Neural progenitor cell (in vitro differentiated cells): Measurements from ENCODE around the gene LASP1. TPM values are rescaled to one million over a fixed set of nuclear protein-coding genes. Genes with fewer than 3 reads are reported as not detected.

Experiments used
- DNase-seq: peaks from one replicate; pipeline ENCODE4 v3.0.0-alpha.2; 2016; ENCODE audit warnings: low spot score
- H2AFZ ChIP-seq: fragments of 200-600 bp; sonication (generic); replicated peaks from 2 replicates; pipeline ENCODE4 v1.6.1; 2016; ENCODE audit warnings: antibody characterized with exemption
- H3F3A ChIP-seq: fragments of 200-600 bp; sonication (generic); 2 replicates; pipeline ENCODE4 v1.6.1; 2016; ENCODE audit warnings: antibody characterized with exemption, low read depth
- H3K27ac ChIP-seq: fragments of 200-600 bp; sonication (generic); 2 replicates; pipeline ENCODE4 v1.5.1; 2016; ENCODE audit warnings: mild to moderate bottlenecking
- H3K27me3 ChIP-seq: fragments of 200-600 bp; sonication (generic); 2 replicates; pipeline ENCODE4 v1.6.1; 2016; ENCODE audit warnings: mild to moderate bottlenecking, moderate library complexity
- H3K36me3 ChIP-seq: fragments of 200-600 bp; sonication (generic); 2 replicates; pipeline ENCODE4 v1.5.1; 2016
- H3K4me1 ChIP-seq: fragments of 200-600 bp; sonication (generic); 2 replicates; pipeline ENCODE4 v1.6.1; 2016; ENCODE audit warnings: mixed run types
- H3K4me2 ChIP-seq: fragments of 200-600 bp; sonication (generic); 2 replicates; pipeline ENCODE4 v1.6.1; 2016
- H3K4me3 ChIP-seq: fragments of 200-600 bp; sonication (generic); 2 replicates; pipeline ENCODE4 v1.5.1; 2016
- H3K79me2 ChIP-seq: fragments of 200-600 bp; sonication (generic); 2 replicates; pipeline ENCODE4 v1.6.1; 2016; ENCODE audit warnings: low read depth
- H3K9ac ChIP-seq: fragments of 200-600 bp; sonication (generic); 2 replicates; pipeline ENCODE4 v1.6.1; 2016
- H3K9me3 ChIP-seq: fragments of 200-600 bp; sonication (generic); 2 replicates; pipeline ENCODE4 v1.5.1; 2016; ENCODE audit warnings: low read depth
- H4K20me1 ChIP-seq: fragments of 200-600 bp; sonication (generic); 2 replicates; pipeline ENCODE4 v1.6.1; 2016; ENCODE audit warnings: low read depth
- H3K27ac Mint-ChIP-seq: 3 replicates; pipeline ENCODE4 v1.8.0; 2021; ENCODE audit warnings: mixed read lengths
- H3K27me3 Mint-ChIP-seq: 2 replicates; pipeline ENCODE4 v1.8.0; 2022; ENCODE audit warnings: low read depth, mild to moderate bottlenecking, inconsistent platforms, moderate library complexity, mixed read lengths; ENCODE audit not compliant: insufficient read depth
- H3K36me3 Mint-ChIP-seq: 3 replicates; pipeline ENCODE4 v1.8.0; 2021; ENCODE audit warnings: mixed read lengths
- H3K4me1 Mint-ChIP-seq: 3 replicates; pipeline ENCODE4 v1.8.0; 2021; ENCODE audit warnings: mixed read lengths
- H3K4me3 Mint-ChIP-seq: 3 replicates; pipeline ENCODE4 v1.8.0; 2021; ENCODE audit warnings: mild to moderate bottlenecking, moderate library complexity, mixed read lengths
- H3K9me3 Mint-ChIP-seq: 3 replicates; pipeline ENCODE4 v1.8.0; 2020; ENCODE audit warnings: mixed read lengths
- EZH2 ChIP-seq: fragments of 200-600 bp; sonication (generic); IDR thresholded peaks from 2 replicates; pipeline ENCODE4 v1.6.1; 2017; ENCODE audit warnings: antibody characterized with exemption, mild to moderate bottlenecking, moderate library complexity
- EZH2phosphoT487 ChIP-seq: fragments of 200-600 bp; sonication (generic); IDR thresholded peaks from 2 replicates; pipeline ENCODE4 v1.6.1; 2017; ENCODE audit warnings: antibody characterized with exemption
- total RNA-seq: library from RNA; depleted of rRNA; stranded (reverse); fragments of >200 nt; gene quantifications from 2 replicates; pipeline ENCODE4 v1.2.3, GENCODE V29; 2015; ENCODE audit warnings: low replicate concordance
- TF ChIP-seq, protein P1 (sequence below): fragments of 200-600 bp; sonication (generic); IDR thresholded peaks from 2 replicates; pipeline ENCODE4 v1.5.1; 2017; ENCODE audit warnings: antibody characterized with exemption, mild to moderate bottlenecking

Gene LASP1
- total RNA-seq, 1 donor from 2014 or later: 45.2 TPM

DNA sequence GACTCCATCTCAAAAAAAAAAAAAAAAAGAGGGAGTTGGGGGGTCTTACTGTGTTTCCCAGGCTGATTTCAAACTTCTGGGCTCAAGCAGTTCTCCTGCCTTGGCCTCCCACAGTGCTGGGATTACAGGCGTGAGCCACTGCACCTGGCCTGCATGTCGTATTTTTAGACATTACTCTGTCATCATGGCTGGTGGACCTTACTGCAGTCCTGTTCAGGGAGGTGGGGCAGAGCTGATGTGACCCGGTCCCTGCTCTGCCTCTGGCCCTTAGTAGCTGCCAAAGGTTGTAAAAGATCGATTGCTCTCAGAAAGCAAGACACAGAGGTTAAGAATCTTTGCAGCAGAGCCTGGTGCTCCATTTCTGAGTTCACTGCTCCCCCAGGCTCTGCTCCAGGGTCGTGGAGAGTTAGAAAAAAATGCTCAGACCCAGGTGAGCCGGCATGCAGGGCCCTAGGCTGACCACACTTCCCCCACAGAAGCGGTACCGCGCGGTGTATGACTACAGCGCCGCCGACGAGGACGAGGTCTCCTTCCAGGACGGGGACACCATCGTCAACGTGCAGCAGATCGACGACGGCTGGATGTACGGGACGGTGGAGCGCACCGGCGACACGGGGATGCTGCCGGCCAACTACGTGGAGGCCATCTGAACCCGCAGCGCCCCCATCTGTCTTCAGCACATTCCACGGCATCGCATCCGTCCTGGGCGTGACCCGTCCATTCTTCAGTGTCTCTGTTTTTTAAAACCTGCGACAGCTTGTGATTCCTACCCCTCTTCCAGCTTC, 48.5 kb downstream of the LASP1 start:
- peaks cover 22% of the 10 kb centered on the region for H3K36me3 Mint-ChIP-seq
- no peak overlapping the region for H3K27ac ChIP-seq
- peak; percentile 65 for DNase-seq

GRCh38 chr17:38918916-38919315, 49.1 kb downstream of the LASP1 start:
- Histone ChIP-seq H3K27ac (no peak overlapping the region), H3K27me3 (no peaks in the 10 kb centered on the region), H3K4me2 (no peak overlapping the region), H2AFZ (no peak overlapping the region), H3K9me3 (no peaks in the 10 kb centered on the region), H3K4me1 (peaks cover 17% of the 10 kb centered on the region), H3K9ac (no peak overlapping the region), H3F3A (peaks cover 28% of the 10 kb centered on the region), H3K79me2 (no peaks in the 10 kb centered on the region), H3K36me3 (no peaks in the 10 kb centered on the region), H3K4me3 (no peak overlapping the region), H4K20me1 (no peaks in the 10 kb centered on the region)
- peaks cover 22% of the 10 kb centered on the region for H3K36me3 Mint-ChIP-seq
- H3K4me3 Mint-ChIP-seq: no peak overlapping the region
- H3K27me3 Mint-ChIP-seq: peaks cover 8% of the 10 kb centered on the region
- H3K27ac Mint-ChIP-seq: no peak overlapping the region
- no peak for DNase-seq
- peaks cover 30% of the 10 kb centered on the region for H3K4me1 Mint-ChIP-seq
- H3K9me3 Mint-ChIP-seq: no peaks in the 10 kb centered on the region
- TF ChIP-seq, protein P1, sequence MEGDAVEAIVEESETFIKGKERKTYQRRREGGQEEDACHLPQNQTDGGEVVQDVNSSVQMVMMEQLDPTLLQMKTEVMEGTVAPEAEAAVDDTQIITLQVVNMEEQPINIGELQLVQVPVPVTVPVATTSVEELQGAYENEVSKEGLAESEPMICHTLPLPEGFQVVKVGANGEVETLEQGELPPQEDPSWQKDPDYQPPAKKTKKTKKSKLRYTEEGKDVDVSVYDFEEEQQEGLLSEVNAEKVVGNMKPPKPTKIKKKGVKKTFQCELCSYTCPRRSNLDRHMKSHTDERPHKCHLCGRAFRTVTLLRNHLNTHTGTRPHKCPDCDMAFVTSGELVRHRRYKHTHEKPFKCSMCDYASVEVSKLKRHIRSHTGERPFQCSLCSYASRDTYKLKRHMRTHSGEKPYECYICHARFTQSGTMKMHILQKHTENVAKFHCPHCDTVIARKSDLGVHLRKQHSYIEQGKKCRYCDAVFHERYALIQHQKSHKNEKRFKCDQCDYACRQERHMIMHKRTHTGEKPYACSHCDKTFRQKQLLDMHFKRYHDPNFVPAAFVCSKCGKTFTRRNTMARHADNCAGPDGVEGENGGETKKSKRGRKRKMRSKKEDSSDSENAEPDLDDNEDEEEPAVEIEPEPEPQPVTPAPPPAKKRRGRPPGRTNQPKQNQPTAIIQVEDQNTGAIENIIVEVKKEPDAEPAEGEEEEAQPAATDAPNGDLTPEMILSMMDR: no peak
- TF ChIP-seq EZH2phosphoT487: no peak
- TF ChIP-seq EZH2: no peak

More for the DNA sequence above, 48.5 kb downstream of the LASP1 start:
- no peak overlapping the region for H3K9ac ChIP-seq
- no peaks in the 10 kb centered on the region for H3K27me3 ChIP-seq
- TF ChIP-seq, protein P1: peak; percentile 49
- TF ChIP-seq EZH2: no peak
- TF ChIP-seq EZH2phosphoT487: no peak
- Mint-ChIP-seq H3K4me3 (no peak overlapping the region), H3K9me3 (no peaks in the 10 kb centered on the region), H3K4me1 (peaks cover 30% of the 10 kb centered on the region), H3K27me3 (peaks cover 8% of the 10 kb centered on the region), H3K27ac (no peak overlapping the region)
- no peaks in the 10 kb centered on the region for H3K9me3 ChIP-seq
- H3K36me3 ChIP-seq: no peaks in the 10 kb centered on the region
- no peak overlapping the region for H2AFZ ChIP-seq
- peaks cover 22% of the 10 kb centered on the region for H3F3A ChIP-seq
- no peaks in the 10 kb centered on the region for H3K79me2 ChIP-seq
- no peak overlapping the region for H3K4me2 ChIP-seq
- H3K4me3 ChIP-seq: no peak overlapping the region
- H3K4me1 ChIP-seq: peaks cover 15% of the 10 kb centered on the region
- no peaks in the 10 kb centered on the region for H4K20me1 ChIP-seq

DNA sequence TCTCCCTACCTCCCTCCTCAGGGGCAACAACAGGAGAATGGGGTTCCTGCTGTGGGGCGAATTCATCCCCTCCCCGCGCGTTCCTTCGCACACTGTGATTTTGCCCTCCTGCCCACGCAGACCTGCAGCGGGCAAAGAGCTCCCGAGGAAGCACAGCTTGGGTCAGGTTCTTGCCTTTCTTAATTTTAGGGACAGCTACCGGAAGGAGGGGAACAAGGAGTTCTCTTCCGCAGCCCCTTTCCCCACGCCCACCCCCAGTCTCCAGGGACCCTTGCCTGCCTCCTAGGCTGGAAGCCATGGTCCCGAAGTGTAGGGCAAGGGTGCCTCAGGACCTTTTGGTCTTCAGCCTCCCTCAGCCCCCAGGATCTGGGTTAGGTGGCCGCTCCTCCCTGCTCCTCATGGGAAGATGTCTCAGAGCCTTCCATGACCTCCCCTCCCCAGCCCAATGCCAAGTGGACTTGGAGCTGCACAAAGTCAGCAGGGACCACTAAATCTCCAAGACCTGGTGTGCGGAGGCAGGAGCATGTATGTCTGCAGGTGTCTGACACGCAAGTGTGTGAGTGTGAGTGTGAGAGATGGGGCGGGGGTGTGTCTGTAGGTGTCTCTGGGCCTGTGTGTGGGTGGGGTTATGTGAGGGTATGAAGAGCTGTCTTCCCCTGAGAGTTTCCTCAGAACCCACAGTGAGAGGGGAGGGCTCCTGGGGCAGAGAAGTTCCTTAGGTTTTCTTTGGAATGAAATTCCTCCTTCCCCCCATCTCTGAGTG, 49.6 kb downstream of the LASP1 start:
- DNase-seq: no peak
- Histone ChIP-seq H2AFZ (no peak overlapping the region), H3K27me3 (no peaks in the 10 kb centered on the region), H3K9me3 (no peaks in the 10 kb centered on the region), H3K27ac (no peak overlapping the region), H3F3A (peaks cover 32% of the 10 kb centered on the region), H3K36me3 (no peaks in the 10 kb centered on the region), H4K20me1 (no peaks in the 10 kb centered on the region), H3K4me2 (no peak overlapping the region), H3K79me2 (no peaks in the 10 kb centered on the region), H3K4me3 (no peak overlapping the region), H3K4me1 (peaks cover 17% of the 10 kb centered on the region), H3K9ac (no peak overlapping the region)
- Mint-ChIP-seq H3K27ac (peak overlapping the region; percentile 88), H3K4me1 (peaks cover 30% of the 10 kb centered on the region), H3K36me3 (peaks cover 22% of the 10 kb centered on the region), H3K4me3 (no peak overlapping the region), H3K9me3 (no peaks in the 10 kb centered on the region), H3K27me3 (peaks cover 8% of the 10 kb centered on the region)
- no peak for TF ChIP-seq EZH2
- TF ChIP-seq EZH2phosphoT487: no peak
- TF ChIP-seq, protein P1: no peak
